ENCODE data around the gene ZNF652.

Gene ZNF652

GRCh38 chr17:49358641-49359247 is 3.3 kb downstream of the ZNF652 start:
- DNase-seq (ENCODE audit: low read depth, low spot score) = no peak

DNA sequence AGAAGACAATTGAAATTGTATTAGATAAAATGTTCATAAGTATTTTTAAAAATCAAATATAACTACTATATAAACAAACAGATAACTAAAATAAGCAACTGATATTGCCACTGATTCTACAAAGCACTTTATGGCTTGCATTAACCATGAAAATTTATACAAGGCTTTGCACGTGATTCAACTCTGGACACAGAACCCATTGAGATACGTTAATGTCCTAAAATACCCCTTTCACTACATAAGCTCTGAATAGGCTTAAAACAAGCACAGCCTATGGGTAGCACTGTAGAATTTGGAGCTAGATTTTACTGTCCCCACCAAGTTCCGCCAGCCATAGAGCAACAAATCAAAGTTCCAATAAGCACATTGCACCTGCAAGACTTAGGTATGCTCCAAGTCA is 4.5 kb downstream of the ZNF652 start:
- DNase-seq (ENCODE audit: low read depth, low spot score) = no peak

GRCh38 chr17:49356320-49356719 is 5.7 kb downstream of the ZNF652 start:
- DNase-seq (ENCODE audit: low read depth, low spot score) = no peak

- DNase-seq (ENCODE audit: low read depth, low spot score) = no peak
Observed at GRCh38 chr17:49353607-49354006, 8.4 kb downstream of the ZNF652 start.

- no peak for DNase-seq (ENCODE audit: low read depth, low spot score)
Observed at GRCh38 chr17:49352587-49353154, 9.4 kb downstream of the ZNF652 start.

DNA sequence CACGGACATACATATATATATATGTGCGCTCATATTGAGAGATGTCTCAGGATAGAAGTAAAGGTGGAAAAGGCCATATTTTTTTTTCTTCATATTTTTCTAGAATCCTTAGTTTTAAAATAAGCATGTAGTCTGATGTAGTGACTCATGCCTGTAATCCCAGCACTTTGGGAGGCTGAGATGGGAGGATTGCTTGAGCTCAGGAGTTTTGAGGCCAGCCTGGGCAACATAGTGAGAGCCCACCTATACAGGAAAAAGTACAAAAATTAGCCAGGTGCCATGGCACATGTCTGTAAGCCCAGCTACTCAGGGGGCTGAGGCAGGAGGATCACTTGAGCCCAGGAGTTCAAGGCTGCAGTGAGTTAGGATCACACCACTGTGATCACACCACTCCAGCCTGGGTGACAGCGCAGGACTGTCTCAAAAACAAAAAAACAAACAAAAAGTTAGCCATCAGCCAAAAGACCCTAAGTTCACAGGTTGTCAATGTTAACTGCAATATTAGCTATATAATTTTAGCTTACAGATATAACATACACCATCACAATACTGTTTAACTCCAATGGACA is 10.4 kb downstream of the ZNF652 start:
- no peak for DNase-seq (ENCODE audit: low read depth, low spot score)

GRCh38 chr17:49349541-49349940 is 12.5 kb downstream of the ZNF652 start:
- DNase-seq (ENCODE audit: low read depth, low spot score) = no peak

DNA sequence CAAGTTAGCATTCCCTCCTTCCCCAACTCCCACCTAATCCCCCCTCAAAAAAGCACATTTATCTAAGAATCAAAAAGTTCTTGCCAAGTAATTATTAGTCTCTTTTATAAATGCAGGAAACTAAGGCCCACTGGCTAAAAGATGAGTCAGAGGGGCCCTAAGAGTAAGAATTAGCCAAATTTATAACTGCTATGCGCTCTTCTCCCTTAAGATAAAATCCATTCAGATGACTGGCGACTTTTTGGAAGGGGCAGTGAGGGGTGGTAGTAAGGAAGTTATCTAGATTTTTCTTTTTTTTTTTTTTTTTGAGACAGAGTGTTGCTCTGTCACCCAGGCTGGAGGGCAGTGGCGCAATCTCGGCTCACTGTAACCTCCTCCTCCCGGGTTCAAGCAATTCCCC is 17.1 kb downstream of the ZNF652 start:
- DNase-seq (ENCODE audit: low read depth, low spot score) = no peak

DNA sequence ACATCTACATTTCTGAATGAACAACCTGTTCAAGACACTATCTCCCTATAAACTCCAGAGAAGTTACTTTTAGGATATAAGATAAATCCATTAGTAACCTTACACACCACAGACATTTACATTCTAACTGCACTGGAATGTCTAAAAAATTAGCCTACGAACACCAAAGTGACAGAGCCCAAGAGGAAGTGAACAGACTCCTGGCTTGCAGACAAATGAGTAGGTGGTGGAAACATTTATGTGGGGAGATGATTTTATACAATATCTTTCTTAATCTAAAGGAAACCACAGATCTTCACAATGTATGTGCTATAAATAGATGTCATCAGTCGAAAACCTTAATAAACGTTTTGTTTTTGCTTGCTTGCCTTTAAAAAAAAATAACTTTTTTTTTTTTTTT is 18.8 kb downstream of the ZNF652 start:
- no peak for DNase-seq (ENCODE audit: low read depth, low spot score)

DNA sequence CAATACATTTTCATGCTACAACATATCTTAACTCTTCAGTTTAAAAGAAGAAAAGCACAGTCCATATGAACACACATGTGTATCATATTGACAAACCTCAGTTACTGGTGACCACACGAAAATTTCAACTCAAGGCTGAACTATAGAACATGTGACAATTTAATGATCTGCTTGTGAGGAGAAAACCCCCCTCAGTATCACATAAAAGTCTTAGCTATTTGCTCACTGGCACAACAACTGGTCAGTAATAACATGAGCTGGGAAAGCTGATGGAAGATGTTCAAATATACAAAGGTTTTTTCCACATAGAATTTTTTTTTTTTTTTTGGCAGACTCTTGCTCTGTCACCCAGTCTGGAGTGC is 19.5 kb downstream of the ZNF652 start:
- no peak for DNase-seq (ENCODE audit: low read depth, low spot score)

DNA sequence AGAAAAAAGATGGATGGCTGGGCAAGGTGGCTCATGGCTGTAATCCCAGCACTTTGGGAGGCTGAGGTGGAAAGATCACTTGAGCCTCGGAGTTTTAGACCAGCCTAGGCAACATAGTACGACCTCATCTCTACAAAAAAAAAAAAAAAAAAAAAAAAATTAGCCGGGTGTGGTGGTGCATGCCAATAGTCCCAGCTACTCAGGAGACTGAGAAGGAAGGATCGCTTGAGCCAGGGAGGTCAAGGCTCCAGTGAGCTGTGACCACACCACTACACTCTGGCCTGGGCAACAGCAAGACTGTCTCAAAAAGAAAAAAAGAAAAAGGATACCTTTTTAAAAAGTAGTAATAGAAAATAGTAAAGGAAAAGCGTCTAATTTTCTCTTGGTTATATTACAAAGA is 20.7 kb downstream of the ZNF652 start:
- DNase-seq (ENCODE audit: low read depth, low spot score) = no peak

DNA sequence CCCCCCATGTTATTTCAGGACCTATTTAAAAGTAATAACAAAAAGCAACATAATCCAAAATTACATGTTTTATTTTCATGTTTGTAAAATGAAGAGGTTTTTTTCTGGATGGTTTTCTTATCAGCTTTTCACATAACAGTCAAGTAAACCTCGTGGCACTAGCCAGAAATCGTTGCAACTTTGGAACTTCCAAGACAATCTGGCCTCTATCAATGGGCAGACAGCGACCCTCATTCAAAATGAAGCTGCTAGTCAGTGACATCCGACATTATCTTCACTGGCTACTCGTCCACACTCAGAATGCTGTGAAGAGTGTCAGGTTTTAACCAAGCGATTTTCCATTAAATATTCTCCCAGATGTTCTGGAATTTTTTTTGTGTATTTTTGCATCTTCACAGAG is 22.7 kb downstream of the ZNF652 start:
- DNase-seq (ENCODE audit: low read depth, low spot score) = no peak

DNA sequence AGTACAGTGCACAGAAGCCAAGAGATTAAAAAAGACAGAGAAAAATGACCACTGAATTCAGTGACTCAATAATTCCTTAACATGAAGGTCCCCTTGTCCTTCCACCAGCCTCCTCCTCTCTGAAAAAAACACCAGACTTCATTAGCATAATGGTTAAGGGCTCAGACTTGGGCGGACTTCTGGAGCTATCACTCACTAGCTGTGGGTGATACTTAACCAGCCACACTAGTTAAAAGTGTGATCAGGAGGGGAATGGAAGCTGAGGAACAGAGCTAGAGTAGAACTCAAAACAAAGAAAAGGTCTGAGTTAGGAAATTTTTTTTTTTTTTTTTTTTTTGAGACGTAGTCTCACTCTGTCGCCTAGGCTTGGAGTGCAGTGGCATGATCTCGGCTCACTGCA is 23.2 kb downstream of the ZNF652 start:
- no peak for DNase-seq (ENCODE audit: low read depth, low spot score)

DNA sequence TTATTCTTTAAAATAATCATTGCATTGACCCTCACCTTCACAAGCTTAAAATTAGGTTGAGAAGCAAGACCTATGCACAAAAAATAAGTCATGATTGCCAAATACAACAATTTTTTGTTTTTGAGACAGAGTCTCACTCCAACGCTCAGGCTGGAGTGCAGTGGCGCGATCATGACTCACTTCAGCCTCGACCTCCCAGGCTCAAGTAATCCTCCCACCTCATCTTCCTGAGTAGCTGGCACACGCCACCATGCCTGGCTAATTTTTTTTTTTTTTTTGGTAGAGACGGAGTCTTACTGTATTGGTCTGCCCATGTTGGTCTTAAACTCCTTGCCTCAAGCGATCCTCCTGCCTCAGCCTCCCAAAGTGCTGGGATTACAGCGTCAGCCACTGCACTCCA is 24.2 kb downstream of the ZNF652 start:
- no peak for DNase-seq (ENCODE audit: low read depth, low spot score)

- DNase-seq (ENCODE audit: low read depth, low spot score) = no peak
Observed at GRCh38 chr17:49334744-49335512, 27.1 kb downstream of the ZNF652 start.

DNA sequence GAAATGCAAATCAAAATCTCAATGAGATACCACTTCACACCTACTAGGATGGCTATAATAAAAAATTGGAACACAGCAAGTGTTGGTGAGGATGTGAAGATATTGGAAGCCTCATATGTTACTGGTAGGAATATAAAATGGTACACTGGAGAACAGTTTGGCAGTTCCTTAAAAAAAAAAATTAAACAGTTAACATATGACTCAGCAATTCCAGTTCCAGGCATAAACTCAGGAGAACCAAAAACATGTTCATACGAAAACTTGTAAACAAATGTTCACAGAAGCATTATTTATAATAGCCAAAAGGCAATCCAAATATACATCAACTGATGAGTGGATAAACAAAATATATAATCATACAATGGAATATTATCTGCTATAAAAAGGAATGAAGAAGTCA is 28.2 kb downstream of the ZNF652 start:
- no peak for DNase-seq (ENCODE audit: low read depth, low spot score)

- DNase-seq (ENCODE audit: low read depth, low spot score) = no peak
Observed at GRCh38 chr17:49327835-49328784, 33.9 kb downstream of the ZNF652 start.

DNA sequence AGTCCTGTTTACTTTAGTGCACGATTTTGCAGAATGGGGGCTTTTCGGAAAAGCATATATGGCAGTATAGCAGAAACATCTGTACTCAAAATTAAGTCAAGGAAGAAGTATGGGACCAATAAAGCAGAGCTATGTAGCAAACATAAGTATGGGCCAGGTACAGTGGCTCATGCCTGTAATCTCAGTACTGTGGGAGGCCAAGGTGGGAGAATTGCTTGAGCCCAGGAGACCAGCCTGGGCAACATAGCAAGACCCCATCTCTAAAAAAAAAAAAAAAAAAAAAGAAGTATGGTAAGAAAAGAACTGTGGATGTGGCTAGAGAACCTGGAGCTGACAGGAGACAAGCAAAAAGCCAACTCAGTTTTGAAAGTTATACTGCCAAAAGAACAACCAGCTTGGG is 36.1 kb downstream of the ZNF652 start:
- no peak for DNase-seq (ENCODE audit: low read depth, low spot score)

DNA sequence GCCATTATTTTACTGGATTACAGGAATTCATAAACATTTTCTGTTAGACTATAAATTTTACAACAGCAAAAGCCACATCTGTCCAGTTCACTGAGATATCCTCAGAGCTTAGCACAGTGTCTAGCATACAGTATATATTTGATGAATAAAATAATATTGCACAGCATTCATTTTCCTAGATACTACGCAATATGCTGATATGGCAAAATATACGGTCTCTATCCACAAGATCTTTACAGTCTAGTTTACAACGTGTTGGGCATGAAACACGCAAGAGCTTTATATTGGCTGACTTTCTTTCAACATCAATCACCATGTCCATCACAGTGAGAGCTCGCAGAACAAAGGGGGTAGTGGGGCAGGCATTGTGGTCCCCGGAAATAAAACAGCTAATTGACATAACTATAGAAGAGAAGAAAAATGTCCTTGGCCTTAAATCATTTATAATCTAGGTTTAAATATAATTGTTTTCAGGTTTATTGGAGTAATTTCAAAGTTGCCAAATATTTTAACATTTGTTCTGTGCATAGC is 43.5 kb downstream of the ZNF652 start:
- no peak for DNase-seq (ENCODE audit: low read depth, low spot score)

DNA sequence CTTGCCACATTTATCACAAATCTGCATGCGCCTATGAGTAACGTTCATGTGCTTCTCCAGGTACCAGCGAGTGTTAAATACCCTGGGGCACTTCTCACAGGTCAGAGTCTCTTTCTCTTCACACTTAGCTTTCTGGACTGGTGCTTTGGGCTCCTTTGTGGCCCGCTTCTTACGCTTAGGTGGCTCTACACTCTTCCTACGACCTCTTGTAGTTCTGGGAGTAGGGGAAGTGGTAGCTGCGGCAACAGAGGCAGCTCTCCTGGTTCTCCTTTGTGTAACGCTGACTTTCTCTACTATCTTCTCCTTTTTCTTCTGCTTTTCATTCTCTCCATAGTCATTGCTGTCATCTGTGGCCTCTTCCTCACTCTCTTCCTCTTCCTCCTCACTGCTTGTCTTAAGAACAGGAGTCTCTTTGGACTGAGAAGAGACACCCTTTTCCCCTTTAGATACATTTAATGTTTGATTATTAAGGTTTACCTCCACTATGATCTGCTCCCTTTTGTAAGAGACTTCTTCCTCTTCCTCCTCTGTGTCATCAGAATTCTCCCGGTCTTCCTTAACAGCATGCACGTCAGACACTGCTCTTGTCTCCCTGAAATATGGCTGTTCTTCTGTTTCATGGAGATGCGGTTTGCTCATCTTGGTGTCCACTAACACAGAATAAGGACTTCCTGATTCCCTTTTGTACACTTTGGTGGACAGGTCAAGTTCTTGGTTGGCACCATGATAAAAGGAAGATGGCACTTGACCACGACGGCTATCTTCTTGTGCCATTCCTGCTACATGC is 45.0 kb downstream of the ZNF652 start:
- DNase-seq (ENCODE audit: low read depth, low spot score) = no peak

DNA sequence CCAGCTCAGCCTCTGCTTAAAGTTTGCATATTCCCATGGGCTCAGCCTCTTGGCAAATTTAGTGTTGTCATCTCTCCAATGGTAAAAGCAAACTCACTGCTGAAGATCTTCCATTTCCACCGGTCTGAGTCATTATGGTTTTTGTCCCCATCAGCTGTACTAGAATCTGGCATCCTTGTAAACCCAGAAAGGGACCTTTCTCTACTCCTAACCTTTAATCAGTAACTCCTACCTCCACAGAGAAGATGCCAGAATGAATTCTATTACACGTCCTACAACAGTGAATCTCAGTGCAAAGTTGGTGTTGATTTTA is 45.8 kb downstream of the ZNF652 start:
- no peak for DNase-seq (ENCODE audit: low read depth, low spot score)

All from smooth muscle cell of the brain vasculature (primary cell).